GM18517 (cell line): Measurements from ENCODE around the gene ARHGAP24.
"Not testable (repeated sequence)": the region's sequence is repeated elsewhere in the genome, so short reads cannot be mapped to it uniquely, and the experiment has no call there.

ENCODE experiments used
- ATAC-seq: cut with Tn5 transposase; IDR thresholded peaks from one replicate; pipeline ENCODE4 v1.9.1; 2021; ENCODE audit warnings: mild to moderate bottlenecking, moderate library complexity; ENCODE audit not compliant: unreplicated experiment

Gene ARHGAP24

GRCh38 chr4:85939595-85939994 is 464.6 kb downstream of the ARHGAP24 start:
- ATAC-seq: no peak

- no peak for ATAC-seq
Observed at GRCh38 chr4:85940151-85940550, 465.2 kb downstream of the ARHGAP24 start.

- no peak for ATAC-seq
Observed at GRCh38 chr4:85942107-85942506, 467.2 kb downstream of the ARHGAP24 start.

GRCh38 chr4:85946821-85947220 is 471.9 kb downstream of the ARHGAP24 start:
- ATAC-seq: no peak

- ATAC-seq: no peak
Observed at GRCh38 chr4:85951099-85951498, 476.1 kb downstream of the ARHGAP24 start.

GRCh38 chr4:85952528-85952927 is 477.6 kb downstream of the ARHGAP24 start:
- no peak for ATAC-seq

- ATAC-seq: no peak
Observed at GRCh38 chr4:85952972-85953650, 478.2 kb downstream of the ARHGAP24 start.

GRCh38 chr4:85953651-85954018 is 478.7 kb downstream of the ARHGAP24 start:
- no peak for ATAC-seq

GRCh38 chr4:85955620-85956292 is 480.8 kb downstream of the ARHGAP24 start:
- no peak for ATAC-seq

- ATAC-seq: no peak
Observed at GRCh38 chr4:85956293-85956945, 481.5 kb downstream of the ARHGAP24 start.

GRCh38 chr4:85961887-85962286 is 486.9 kb downstream of the ARHGAP24 start:
- ATAC-seq: no peak

- ATAC-seq: no peak
Observed at GRCh38 chr4:85963231-85963630, 488.3 kb downstream of the ARHGAP24 start.

GRCh38 chr4:85964298-85964697 is 489.3 kb downstream of the ARHGAP24 start:
- no peak for ATAC-seq

GRCh38 chr4:85965017-85965416 is 490.1 kb downstream of the ARHGAP24 start:
- ATAC-seq: not testable (repeated sequence)

- ATAC-seq: no peak
Observed at GRCh38 chr4:85965529-85965928, 490.6 kb downstream of the ARHGAP24 start.

- ATAC-seq: no peak
Observed at GRCh38 chr4:85966373-85966772, 491.4 kb downstream of the ARHGAP24 start.

- ATAC-seq: no peak
Observed at GRCh38 chr4:85967872-85968271, 492.9 kb downstream of the ARHGAP24 start.

- peak; percentile 69 for ATAC-seq
Observed at GRCh38 chr4:85968945-85969819, 494.2 kb downstream of the ARHGAP24 start.

GRCh38 chr4:85970535-85970934 is 495.6 kb downstream of the ARHGAP24 start:
- ATAC-seq: no peak

GRCh38 chr4:85979276-85979675 is 504.3 kb downstream of the ARHGAP24 start:
- ATAC-seq: peak; percentile 88

GRCh38 chr4:85986266-85986665 is 511.3 kb downstream of the ARHGAP24 start:
- no peak for ATAC-seq
